Natural killer cell (primary cell): ENCODE results near the gene KIZ. TPM values are rescaled to one million over a fixed set of nuclear protein-coding genes. Genes with fewer than 3 reads are reported as not detected.
A peak's percentile ranks its signal among the peaks of the same experiment; 100 is the strongest.
"Not testable (repeated sequence)": the region's sequence is repeated elsewhere in the genome, so short reads cannot be mapped to it uniquely, and the experiment has no call there.

Experiments used
- ATAC-seq, 3 donors: fragments of 150-1000 bp in 2 of 3; fragments of 200-7000 bp in 1 of 3; cut with Tn5 transposase; 1 replicate in 1 of 3; 2 replicates in 2 of 3; pipeline ENCODE4 v1.10.0; 2021; ENCODE audit warnings: mild to moderate bottlenecking in 2 of 3, moderate library complexity in 2 of 3
- DNase-seq, 2 donors: peaks; one replicate each; pipeline versions ENCODE4 v3.0.0 to v3.0.0-alpha.2; 2013 to 2021; ENCODE audit warnings: mixed read lengths in 1 of 2
- H3K27ac ChIP-seq: one replicate; pipeline ENCODE4 v1.5.1; 2013; ENCODE audit warnings: mild to moderate bottlenecking, low read length
- H3K27me3 ChIP-seq: one replicate; pipeline ENCODE4 v1.6.1; 2013; ENCODE audit warnings: low read length; ENCODE audit not compliant: control insufficient read depth, insufficient read depth
- H3K36me3 ChIP-seq: one replicate; pipeline ENCODE4 v1.6.1; 2013; ENCODE audit warnings: low read length; ENCODE audit not compliant: control insufficient read depth, insufficient read depth
- H3K4me1 ChIP-seq: one replicate; pipeline ENCODE4 v1.6.1; 2013; ENCODE audit warnings: low read length; ENCODE audit not compliant: control insufficient read depth, insufficient read depth
- H3K4me3 ChIP-seq: one replicate; pipeline ENCODE4 v1.5.1; 2013; ENCODE audit warnings: low read length
- H3K9me3 ChIP-seq: one replicate; pipeline ENCODE4 v1.6.1; 2013; ENCODE audit warnings: low read length; ENCODE audit not compliant: control insufficient read depth, insufficient read depth
- H3K27ac Mint-ChIP-seq, 2 donors: one replicate each; pipeline ENCODE4 v1.8.0; 2022; ENCODE audit warnings: mild to moderate bottlenecking in 2 of 2, mixed read lengths in 2 of 2, moderate library complexity in 1 of 2
- H3K27me3 Mint-ChIP-seq, 2 donors: one replicate each; pipeline ENCODE4 v1.8.0; 2022; ENCODE audit warnings: low read depth in 2 of 2, mixed read lengths in 2 of 2
- H3K36me3 Mint-ChIP-seq: one replicate; pipeline ENCODE4 v1.8.0; 2022; ENCODE audit warnings: mixed read lengths
- H3K4me1 Mint-ChIP-seq, 2 donors: one replicate each; pipeline ENCODE4 v1.8.0; 2022; ENCODE audit warnings: mixed read lengths in 2 of 2
- H3K4me3 Mint-ChIP-seq: one replicate; pipeline ENCODE4 v1.8.0; 2022; ENCODE audit warnings: mild to moderate bottlenecking, moderate library complexity, mixed read lengths
- H3K9me3 Mint-ChIP-seq, 2 donors: one replicate each; pipeline ENCODE4 v1.8.0; 2022; ENCODE audit warnings: mixed read lengths in 2 of 2
- whole genome bisulfite sequencing: methylation state at CpG from one replicate; pipeline ENCODE4 v1.1.7; 2013; ENCODE audit warnings: missing lambda C conversion rate; ENCODE audit not compliant: insufficient coverage; 5-methylcytosine and 5-hydroxymethylcytosine counted together
- intact Hi-C: fragments of 100-400 bp; cut with micrococcal nuclease; formaldehyde crosslinking; loops from one replicate; pipeline ENCODE4 v1.14.2; 2022
- total RNA-seq, 4 donors: library from RNA; stranded (reverse); fragments of 120-200 nt in 1 of 4; gene quantifications; one replicate each; pipeline versions ENCODE4 v1.2.3 to v1.2.4, GENCODE V29; 2013 to 2022
- TF ChIP-seq, protein P1 (sequence below): fragments of 200-600 bp; IDR thresholded peaks from one replicate; pipeline ENCODE4 v1.8.0; 2022; ENCODE audit warnings: antibody characterized with exemption

The KIZ gene
- total RNA-seq, 3 donors from 2014 or later (not counting 1 experiment from before 2014, with no cell fraction given) = 32.9 to 38.2 (median 35.3) TPM

GRCh38 chr20:21166801-21167200 is 40.9 kb downstream of the KIZ start:
- H3K4me3 Mint-ChIP-seq = no peak overlapping the region

DNA sequence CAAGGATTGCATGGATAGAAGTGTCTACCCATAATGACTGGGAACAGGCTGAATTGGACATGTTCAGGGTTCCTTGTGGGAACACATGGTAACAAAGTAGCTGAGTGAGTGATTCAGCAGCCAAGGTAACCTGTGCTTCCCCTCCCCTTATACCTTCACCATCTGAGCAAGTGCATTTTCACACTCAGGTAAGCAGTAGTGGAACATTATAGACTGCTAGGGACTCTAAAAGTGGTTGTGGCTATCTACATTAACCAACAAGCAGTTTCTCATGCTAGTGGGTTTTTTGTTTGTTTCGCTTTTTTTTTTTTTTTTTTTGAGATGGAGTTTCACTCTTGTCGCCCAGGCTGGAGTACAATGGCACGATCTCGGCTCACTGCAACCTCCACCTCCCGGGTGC is 41.4 kb downstream of the KIZ start:
- no peak for DNase-seq
- Mint-ChIP-seq H3K27me3 (no peaks in the 10 kb centered on the region), H3K9me3 (no peaks in the 10 kb centered on the region), H3K4me3 (no peak overlapping the region), H3K27ac (peak overlapping the region; percentile 71 to 81), H3K4me1 (peaks cover 11 to 18% of the 10 kb centered on the region in 2 donors), H3K36me3 (peaks cover 17% of the 10 kb centered on the region)
- H3K9me3 ChIP-seq = no peaks in the 10 kb centered on the region
- H3K27ac ChIP-seq = no peak overlapping the region
- H3K36me3 ChIP-seq = peaks cover 12% of the 10 kb centered on the region
- WGBS = 90% methylated on average over 4 of the region's 5 CpGs
- ATAC-seq = no peak
- intact Hi-C loops = no loop called here
- no peaks in the 10 kb centered on the region for H3K27me3 ChIP-seq
- peaks cover 11% of the 10 kb centered on the region for H3K4me1 ChIP-seq
- no peak overlapping the region for H3K4me3 ChIP-seq
- TF ChIP-seq, protein P1, sequence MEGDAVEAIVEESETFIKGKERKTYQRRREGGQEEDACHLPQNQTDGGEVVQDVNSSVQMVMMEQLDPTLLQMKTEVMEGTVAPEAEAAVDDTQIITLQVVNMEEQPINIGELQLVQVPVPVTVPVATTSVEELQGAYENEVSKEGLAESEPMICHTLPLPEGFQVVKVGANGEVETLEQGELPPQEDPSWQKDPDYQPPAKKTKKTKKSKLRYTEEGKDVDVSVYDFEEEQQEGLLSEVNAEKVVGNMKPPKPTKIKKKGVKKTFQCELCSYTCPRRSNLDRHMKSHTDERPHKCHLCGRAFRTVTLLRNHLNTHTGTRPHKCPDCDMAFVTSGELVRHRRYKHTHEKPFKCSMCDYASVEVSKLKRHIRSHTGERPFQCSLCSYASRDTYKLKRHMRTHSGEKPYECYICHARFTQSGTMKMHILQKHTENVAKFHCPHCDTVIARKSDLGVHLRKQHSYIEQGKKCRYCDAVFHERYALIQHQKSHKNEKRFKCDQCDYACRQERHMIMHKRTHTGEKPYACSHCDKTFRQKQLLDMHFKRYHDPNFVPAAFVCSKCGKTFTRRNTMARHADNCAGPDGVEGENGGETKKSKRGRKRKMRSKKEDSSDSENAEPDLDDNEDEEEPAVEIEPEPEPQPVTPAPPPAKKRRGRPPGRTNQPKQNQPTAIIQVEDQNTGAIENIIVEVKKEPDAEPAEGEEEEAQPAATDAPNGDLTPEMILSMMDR = no peak

More at GRCh38 chr20:21166801-21167200, 40.9 kb downstream of the KIZ start:
- WGBS = 51% methylated on average over 2 of the region's 2 CpGs
- Mint-ChIP-seq H3K27me3 (no peaks in the 10 kb centered on the region), H3K27ac (peak overlapping the region; percentile 71 to 81), H3K9me3 (no peaks in the 10 kb centered on the region), H3K4me1 (peaks cover 11 to 13% of the 10 kb centered on the region in 2 donors), H3K36me3 (peaks cover 22% of the 10 kb centered on the region)
- Histone ChIP-seq H3K9me3 (no peaks in the 10 kb centered on the region), H3K4me1 (peaks cover 11% of the 10 kb centered on the region), H3K27ac (no peak overlapping the region), H3K4me3 (no peak overlapping the region), H3K27me3 (no peaks in the 10 kb centered on the region), H3K36me3 (peaks cover 17% of the 10 kb centered on the region)
- DNase-seq = peak in 1 of 2 donors; percentile 4
- intact Hi-C loops = no loop called here
- TF ChIP-seq, protein P1 = no peak
- peak in 2 of 3 donors; percentile 30 to 43 for ATAC-seq

DNA sequence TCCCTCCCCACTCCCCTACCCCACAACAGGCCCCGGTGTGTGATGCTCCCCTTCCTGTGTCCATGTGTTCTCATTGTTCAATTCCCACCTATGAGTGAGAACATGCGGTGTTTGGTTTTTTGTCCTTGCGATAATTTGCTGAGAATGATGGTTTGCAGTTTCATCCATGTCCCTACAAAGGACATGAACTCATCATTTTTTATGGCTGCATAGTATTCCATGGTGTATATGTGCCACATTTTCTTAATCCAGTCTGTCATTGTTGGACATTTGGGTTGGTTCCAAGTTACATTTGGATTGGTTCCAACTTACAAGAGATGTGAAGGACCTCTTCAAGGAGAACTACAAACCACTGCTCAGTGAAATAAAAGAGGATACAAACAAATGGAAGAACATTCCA is 42.2 kb downstream of the KIZ start:
- H3K9me3 ChIP-seq, H3K4me3 ChIP-seq, H3K27me3 Mint-ChIP-seq, DNase-seq, H3K27ac ChIP-seq, H3K27ac Mint-ChIP-seq, H3K4me3 Mint-ChIP-seq, H3K9me3 Mint-ChIP-seq, ATAC-seq, intact Hi-C loops, H3K36me3 ChIP-seq, H3K27me3 ChIP-seq: not testable (repeated sequence)
- 100% methylated on average over 1 of the region's 3 CpGs for WGBS
- Mint-ChIP-seq H3K4me1 (peaks cover 11 to 18% of the 10 kb centered on the region in 2 donors), H3K36me3 (peaks cover 12% of the 10 kb centered on the region)
- peaks cover 11% of the 10 kb centered on the region for H3K4me1 ChIP-seq

DNA sequence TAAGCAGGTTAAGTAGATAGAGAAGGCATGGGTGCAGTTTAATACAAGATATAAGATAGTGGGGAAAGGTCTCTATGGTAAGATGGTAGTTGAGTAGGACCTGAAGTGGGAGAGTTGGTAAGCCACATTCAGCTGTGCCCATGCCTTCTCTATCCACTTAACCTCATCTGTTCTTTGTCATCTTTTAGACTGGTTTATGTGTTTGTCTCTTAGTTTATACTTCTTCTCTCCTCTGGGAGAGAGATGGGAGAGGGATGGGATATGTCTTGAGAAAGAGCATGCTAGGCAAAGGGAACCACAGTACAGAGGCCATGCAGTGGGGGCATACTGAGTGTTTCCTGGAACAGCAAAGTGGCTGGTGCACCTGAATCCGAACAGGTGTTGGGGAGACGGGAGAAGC is 46.7 kb downstream of the KIZ start:
- Histone ChIP-seq H3K27me3 (no peaks in the 10 kb centered on the region), H3K4me1 (no peaks in the 10 kb centered on the region), H3K9me3 (no peaks in the 10 kb centered on the region), H3K36me3 (no peaks in the 10 kb centered on the region), H3K4me3 (no peak overlapping the region), H3K27ac (no peak overlapping the region)
- 100% methylated on average over 2 of the region's 2 CpGs for WGBS
- TF ChIP-seq, protein P1 = no peak
- Mint-ChIP-seq H3K9me3 (no peaks in the 10 kb centered on the region), H3K27ac (no peak overlapping the region), H3K4me3 (no peak overlapping the region), H3K27me3 (no peaks in the 10 kb centered on the region), H3K36me3 (peaks cover 6% of the 10 kb centered on the region), H3K4me1 (peaks cover 0 to 5% of the 10 kb centered on the region in 2 donors)
- ATAC-seq (no peak), DNase-seq (no peak)
- intact Hi-C loops = no loop called here
